K562 (cell line): ENCODE data around the gene SLC35F4. TPM values are rescaled to one million over a fixed set of nuclear protein-coding genes. Genes with fewer than 3 reads are reported as not detected.

ENCODE experiments used
- ATAC-seq: fragments of 200-7000 bp; cut with Tn5 transposase; 3 replicates; pipeline ENCODE4 v1.9.1; 2020; ENCODE audit warnings: moderate library complexity
- BruUV-seq: library from RNA; stranded (reverse); fragments of 400-500 nt; replicated peaks from 2 replicates; lab custom pipeline; 2021; lab: Mats Ljungman, UMichigan
- CTCF ChIA-PET: fragments of 300-600 bp; formaldehyde crosslinking; extraction: SDS; loops from one replicate; lab custom pipeline; 2021; ENCODE audit warnings: low intra/inter-chr PET ratio; lab: Yijun Ruan, JAX
- POLR2A ChIA-PET: fragments of 300-600, 350-650 bp; sonication (Branson Sonifier 250); formaldehyde crosslinking; extraction: SDS; loops from one replicate; lab custom pipeline; 2021; ENCODE audit warnings: antibody characterized with exemption, inconsistent platforms; lab: Yijun Ruan, JAX
- DNase-seq, 4 experiments: peaks; one replicate each; pipeline versions ENCODE4 v3.0.0 to v3.0.0-alpha.2; 2011 to 2018; ENCODE audit warnings: low spot score in 3 of 4, mixed read lengths in 3 of 4; ENCODE audit errors: extremely low read depth in 1 of 4
- FAIRE-seq: peaks from 2 replicates; lab custom pipeline; 2011; peaks lifted over from hg19 to GRCh38; lab: Jason Lieb, UNC
- H2AFZ ChIP-seq: 2 replicates; pipeline ENCODE4 v1.6.0; 2011; ENCODE audit warnings: low read depth, low read length, control low read depth, inconsistent platforms
- H3K27ac ChIP-seq: fragments of 200-600 bp; 3 replicates; pipeline ENCODE4 v1.8.0; 2011; ENCODE audit warnings: low read depth, mild to moderate bottlenecking, control low read depth, inconsistent platforms, low read length, moderate library complexity, mixed read lengths; ENCODE audit errors: extremely low read depth
- H3K27me3 ChIP-seq, 2 experiments: fragments of 300-600 bp in 1 of 2; 2 replicates in 1 of 2; 3 replicates in 1 of 2; pipeline versions ENCODE4 v1.6.0 to v1.8.0; 2011; ENCODE audit warnings: inconsistent platforms in 2 of 2, low read length in 2 of 2, mild to moderate bottlenecking in 1 of 2, mixed read lengths in 1 of 2, moderate library complexity in 1 of 2; ENCODE audit not compliant: control insufficient read depth in 2 of 2, insufficient read depth in 2 of 2
- H3K36me3 ChIP-seq: fragments of 300-600 bp; 3 replicates; pipeline ENCODE4 v1.8.0; 2011; ENCODE audit warnings: mild to moderate bottlenecking, low read length, inconsistent platforms; ENCODE audit not compliant: control insufficient read depth, insufficient read depth
- H3K4me1 ChIP-seq, 2 experiments: fragments of 200-600 bp in 1 of 2; replicated peaks in 1 of 2; 2 replicates in 1 of 2; 3 replicates in 1 of 2; pipeline versions ENCODE4 v1.5.1 to v1.8.0; 2011; ENCODE audit warnings: inconsistent platforms in 2 of 2, low read length in 2 of 2, mild to moderate bottlenecking in 1 of 2, mixed read lengths in 1 of 2, moderate library complexity in 1 of 2; ENCODE audit not compliant: control insufficient read depth in 2 of 2, insufficient read depth in 2 of 2
- H3K4me2 ChIP-seq: 2 replicates; pipeline ENCODE4 v1.6.1; 2011; ENCODE audit warnings: low read length, control low read depth, inconsistent platforms, mixed read lengths; ENCODE audit not compliant: insufficient read depth
- H3K4me3 ChIP-seq: fragments of 200-600 bp; sonication (generic), shearing (Covaris generic); 2 replicates; pipeline ENCODE4 v1.5.1; 2016; ENCODE audit warnings: control low read depth, inconsistent platforms
- H3K79me2 ChIP-seq: fragments of 200-600 bp; 3 replicates; pipeline ENCODE4 v1.8.0; 2011; ENCODE audit warnings: low read length, inconsistent platforms; ENCODE audit not compliant: control insufficient read depth, insufficient read depth
- H3K9ac ChIP-seq, 2 experiments: 2 replicates each; pipeline versions ENCODE4 v1.6.0 to v1.6.1; 2011; ENCODE audit warnings: low read depth in 2 of 2, low read length in 2 of 2, control low read depth in 1 of 2, inconsistent platforms in 1 of 2, mild to moderate bottlenecking in 1 of 2, mixed read lengths in 1 of 2; ENCODE audit not compliant: insufficient read depth in 1 of 2
- H3K9me1 ChIP-seq: one replicate; pipeline ENCODE4 v1.6.0; 2011; ENCODE audit warnings: inconsistent platforms, mild to moderate bottlenecking, low read length, moderate library complexity; ENCODE audit not compliant: control insufficient read depth, insufficient read depth
- H3K9me3 ChIP-seq: replicated peaks from 2 replicates; pipeline ENCODE4 v1.5.1; 2011; ENCODE audit warnings: low read depth, low read length, inconsistent platforms; ENCODE audit not compliant: control insufficient read depth, insufficient read depth
- H4K20me1 ChIP-seq: replicated peaks from 2 replicates; pipeline ENCODE4 v1.6.1; 2011; ENCODE audit warnings: low read length, inconsistent platforms, mixed read lengths; ENCODE audit not compliant: control insufficient read depth, insufficient read depth
- AFF1 ChIP-seq, 2 experiments: fragments of 450-650 bp; IDR thresholded peaks; 2 replicates each; pipeline ENCODE4 v1.6.1; 2018; ENCODE audit warnings: mild to moderate bottlenecking in 2 of 2, low read depth in 1 of 2; ENCODE audit not compliant: partially characterized antibody in 2 of 2
- NCOR1 ChIP-seq: fragments of 450-650 bp; IDR thresholded peaks from 2 replicates; pipeline ENCODE4 v1.6.1; 2016; ENCODE audit warnings: mild to moderate bottlenecking, moderate library complexity
- NFIC ChIP-seq: fragments of 450-650 bp; IDR thresholded peaks from 2 replicates; pipeline ENCODE4 v1.6.1; 2017; ENCODE audit warnings: mild to moderate bottlenecking, inconsistent platforms
- XRCC5 ChIP-seq: fragments of 200-400 bp; formaldehyde crosslinking; IDR thresholded peaks from 2 replicates; pipeline ENCODE4 v1.6.1; 2017; ENCODE audit warnings: low read depth, mild to moderate bottlenecking, low read length
- in situ Hi-C: fragments of 300-500 bp; cut with MboI; formaldehyde crosslinking; loops from 4 replicates; pipeline ENCODE4 v1.15.0; 2018; ENCODE audit warnings: inconsistent platforms, mixed read lengths
- intact Hi-C: fragments of 100-400 bp; cut with micrococcal nuclease; formaldehyde crosslinking; loops from 2 replicates; pipeline ENCODE4 v1.14.2; 2022
- polyA plus RNA-seq, 8 experiments: library from polyadenylated mRNA; depleted of rRNA in 4 of 8; stranded (reverse) in 5 of 8; unstranded in 3 of 8; fragments of >200 nt; fragmentation: Nextera tagmentation in 2 of 8; fragmentation: Illumina TruSeq in 1 of 8; extraction: Ambion mirVana in 2 of 8; extraction: Trizol in 1 of 8; gene quantifications; 2 replicates each; pipeline versions ENCODE4 v1.2.1 to v1.2.3, GENCODE V29; 2011 to 2014; ENCODE audit warnings: inconsistent platforms in 1 of 8, missing spikeins in 1 of 8
- total RNA-seq, 7 experiments: library from RNA; depleted of rRNA in 6 of 7; stranded (reverse); fragments of >200 nt in 6 of 7; fragmentation: Illumina TruSeq in 2 of 7; extraction: Trizol in 2 of 7; gene quantifications; 2 replicates each; pipeline versions ENCODE4 v1.2.1 to v1.2.3, GENCODE V29; 2011 to 2021; ENCODE audit warnings: low replicate concordance in 1 of 7

Gene SLC35F4
- total and polyA plus RNA-seq, 9 of the 15 experiments (the other 6 are each of a cell fraction or from before 2014, with no cell fraction given): 0.01 TPM; not detected in 8

GRCh38 chr14:57822081-57822480 lies 43.8 kb downstream of the SLC35F4 start:
- Histone ChIP-seq H3K4me2 (no peak overlapping the region), H3K9ac (no peak overlapping the region), H2AFZ (no peak overlapping the region), H3K27me3 (no peaks in the 10 kb centered on the region), H3K9me3 (no peaks in the 10 kb centered on the region), H3K9me1 (no peaks in the 10 kb centered on the region), H4K20me1 (no peaks in the 10 kb centered on the region), H3K27ac (no peak overlapping the region), H3K4me1 (no peaks in the 10 kb centered on the region), H3K36me3 (no peaks in the 10 kb centered on the region), H3K4me3 (no peak overlapping the region), H3K79me2 (no peaks in the 10 kb centered on the region)
- FAIRE-seq (no peak), DNase-seq (no peak), ATAC-seq (no peak)
- POLR2A ChIA-PET: interaction anchor here (0.6 to 0.7 kb wide), 2 partner anchors 26 to 1013 kb away, joined by 3 to 4 read pairs; no protein-coding TSS in a partner anchor
- intact Hi-C loops: no loop called here
- BruUV-seq: no TSS peak
- in situ Hi-C loops: no loop called here
- CTCF ChIA-PET: no interaction called here
- TF ChIP-seq XRCC5 (no peak), NCOR1 (no peak), AFF1 (IDR thresholded peaks at IDR 0.05; ENCODE audit: low read depth in 1 of 2, partially characterized antibody in 2 of 2) (no peak), NFIC (no peak)
